Activated CD4-positive, alpha-beta T cell treated with anti-CD3 and anti-CD28 coated beads for 48 hours (primary cell): ENCODE results near the gene HIP1R.
"Not testable (repeated sequence)": the region's sequence is repeated elsewhere in the genome, so short reads cannot be mapped to it uniquely, and the experiment has no call there.

Experiments
- DNase-seq: peaks from one replicate; pipeline ENCODE4 v3.0.0-alpha.2; 2020

Gene HIP1R

GRCh38 chr12:122878780-122879612 is 43.7 kb downstream of the HIP1R start:
- DNase-seq = no peak

GRCh38 chr12:122880155-122880667 is 45.0 kb downstream of the HIP1R start:
- no peak for DNase-seq

- peak; percentile 42 for DNase-seq
Measured at GRCh38 chr12:122880668-122881067, 45.4 kb downstream of the HIP1R start.

GRCh38 chr12:122882908-122883558 is 47.8 kb downstream of the HIP1R start:
- DNase-seq = no peak

GRCh38 chr12:122884091-122884826 is 49.0 kb downstream of the HIP1R start:
- DNase-seq = no peak

GRCh38 chr12:122884860-122885259 is 49.6 kb downstream of the HIP1R start:
- DNase-seq = no peak

- DNase-seq = no peak
Measured at GRCh38 chr12:122886161-122886560, 50.9 kb downstream of the HIP1R start.

- DNase-seq = peak; percentile 67
Measured at GRCh38 chr12:122886851-122887818, 51.9 kb downstream of the HIP1R start.

GRCh38 chr12:122887819-122888212 is 52.6 kb downstream of the HIP1R start:
- no peak for DNase-seq

- DNase-seq = peak; percentile 46
Measured at GRCh38 chr12:122888232-122888752, 53.0 kb downstream of the HIP1R start.

GRCh38 chr12:122889761-122890520 is 54.7 kb downstream of the HIP1R start:
- no peak for DNase-seq

GRCh38 chr12:122891661-122892525 is 56.6 kb downstream of the HIP1R start:
- no peak for DNase-seq

- DNase-seq = not testable (repeated sequence)
Measured at GRCh38 chr12:122892724-122893123, 57.5 kb downstream of the HIP1R start.

GRCh38 chr12:122893208-122894153 is 58.2 kb downstream of the HIP1R start:
- no peak for DNase-seq

GRCh38 chr12:122894193-122895121 is 59.2 kb downstream of the HIP1R start:
- no peak for DNase-seq

- DNase-seq = no peak
Measured at GRCh38 chr12:122895320-122895703, 60.1 kb downstream of the HIP1R start.
